H9 (cell line): ENCODE results near the gene NRP2. TPM values are rescaled to one million over a fixed set of nuclear protein-coding genes. Genes with fewer than 3 reads are reported as not detected.
A peak's percentile ranks its signal among the peaks of the same experiment; 100 is the strongest.

ENCODE experiments used
- DNase-seq: peaks from one replicate; pipeline ENCODE4 v3.0.0-alpha.2; 2017
- H2AFZ ChIP-seq: one replicate; pipeline ENCODE4 v1.6.1; 2013; ENCODE audit warnings: mild to moderate bottlenecking, low read length, control low read depth, moderate library complexity
- H2AK5ac ChIP-seq: 2 replicates; pipeline ENCODE4 v1.6.1; 2013; ENCODE audit warnings: low read length, control low read depth, mixed read lengths; ENCODE audit not compliant: insufficient read length
- H2BK120ac ChIP-seq: one replicate; pipeline ENCODE4 v1.6.1; 2013; ENCODE audit warnings: low read depth, mild to moderate bottlenecking, low read length, control low read depth, inconsistent platforms; ENCODE audit not compliant: poor library complexity, severe bottlenecking
- H2BK12ac ChIP-seq: 2 replicates; pipeline ENCODE4 v1.6.1; 2013; ENCODE audit warnings: low read length, control low read depth, mixed read lengths, low read depth; ENCODE audit not compliant: insufficient read length
- H2BK15ac ChIP-seq: 2 replicates; pipeline ENCODE4 v1.6.1; 2013; ENCODE audit warnings: low read depth, low read length, control low read depth
- H2BK20ac ChIP-seq: one replicate; pipeline ENCODE4 v1.6.1; 2013; ENCODE audit warnings: low read depth, mild to moderate bottlenecking, low read length, control low read depth, inconsistent platforms; ENCODE audit not compliant: poor library complexity, severe bottlenecking
- H2BK5ac ChIP-seq: 2 replicates; pipeline ENCODE4 v1.6.1; 2013; ENCODE audit warnings: low read length, control low read depth, mixed read lengths; ENCODE audit not compliant: insufficient read length
- H3K14ac ChIP-seq: 2 replicates; pipeline ENCODE4 v1.6.1; 2013; ENCODE audit warnings: low read length, control low read depth; ENCODE audit not compliant: insufficient read depth
- H3K18ac ChIP-seq: 2 replicates; pipeline ENCODE4 v1.6.1; 2013; ENCODE audit warnings: low read depth, mild to moderate bottlenecking, mixed read lengths, low read length, control low read depth; ENCODE audit not compliant: insufficient read length
- H3K23ac ChIP-seq: 2 replicates; pipeline ENCODE4 v1.6.1; 2013; ENCODE audit warnings: low read length, control low read depth, mixed read lengths, low read depth; ENCODE audit not compliant: insufficient read length
- H3K23me2 ChIP-seq: 2 replicates; pipeline ENCODE4 v1.6.1; 2013; ENCODE audit warnings: low read depth, mild to moderate bottlenecking, mixed read lengths, low read length, control low read depth; ENCODE audit not compliant: insufficient read length, poor library complexity, severe bottlenecking
- H3K27ac ChIP-seq: 2 replicates; pipeline ENCODE4 v1.5.1; 2013; ENCODE audit warnings: low read length, control low read depth, mixed read lengths, low read depth; ENCODE audit not compliant: insufficient read length
- H3K27me3 ChIP-seq: 2 replicates; pipeline ENCODE4 v1.6.1; 2013; ENCODE audit warnings: low read length, control low read depth, inconsistent platforms; ENCODE audit not compliant: insufficient read depth
- H3K4ac ChIP-seq: 2 replicates; pipeline ENCODE4 v1.6.1; 2013; ENCODE audit warnings: low read depth, mild to moderate bottlenecking, control low read depth, inconsistent platforms, low read length, moderate library complexity
- H3K4me1 ChIP-seq: 2 replicates; pipeline ENCODE4 v1.6.1; 2013; ENCODE audit warnings: low read length, control low read depth, inconsistent platforms; ENCODE audit not compliant: insufficient read depth
- H3K4me2 ChIP-seq: 2 replicates; pipeline ENCODE4 v1.6.1; 2013; ENCODE audit warnings: low read length, control low read depth, mixed read lengths; ENCODE audit not compliant: insufficient read length, insufficient read depth
- H3K56ac ChIP-seq: 2 replicates; pipeline ENCODE4 v1.6.1; 2013; ENCODE audit warnings: low read depth, mild to moderate bottlenecking, mixed read lengths, low read length, control low read depth; ENCODE audit not compliant: insufficient read length
- H3K79me1 ChIP-seq: 2 replicates; pipeline ENCODE4 v1.6.1; 2013; ENCODE audit warnings: low read depth, mild to moderate bottlenecking, moderate library complexity, low read length, control low read depth, inconsistent platforms; ENCODE audit not compliant: insufficient read depth, poor library complexity, severe bottlenecking
- H3K79me2 ChIP-seq: 2 replicates; pipeline ENCODE4 v1.6.1; 2013; ENCODE audit warnings: low read length, control low read depth, inconsistent platforms; ENCODE audit not compliant: insufficient read depth
- H3K9ac ChIP-seq: 2 replicates; pipeline ENCODE4 v1.6.1; 2013; ENCODE audit warnings: low read length, control low read depth, mixed read lengths; ENCODE audit not compliant: insufficient read length; ENCODE audit errors: extremely low read depth
- H3K9me3 ChIP-seq: one replicate; pipeline ENCODE4 v1.6.1; 2013; ENCODE audit warnings: low read depth, low read length, inconsistent platforms; ENCODE audit not compliant: control insufficient read depth
- H3T11ph ChIP-seq: one replicate; pipeline ENCODE4 v1.6.1; 2013; ENCODE audit warnings: mild to moderate bottlenecking, low read length, control low read depth, inconsistent platforms
- H4K20me1 ChIP-seq: one replicate; pipeline ENCODE4 v1.6.1; 2013; ENCODE audit not compliant: control insufficient read depth, insufficient read length, insufficient read depth
- H4K5ac ChIP-seq: 2 replicates; pipeline ENCODE4 v1.6.1; 2013; ENCODE audit warnings: low read depth, mild to moderate bottlenecking, mixed read lengths, low read length, control low read depth; ENCODE audit not compliant: insufficient read length
- H4K8ac ChIP-seq: replicated peaks from 2 replicates; pipeline ENCODE4 v1.6.1; 2013; ENCODE audit warnings: low read length, control low read depth, mixed read lengths, low read depth; ENCODE audit not compliant: insufficient read length
- H4K91ac ChIP-seq: 2 replicates; pipeline ENCODE4 v1.6.1; 2013; ENCODE audit warnings: low read depth, mild to moderate bottlenecking, moderate library complexity, mixed read lengths, low read length, control low read depth; ENCODE audit not compliant: insufficient read length
- H3K27ac Mint-ChIP-seq, 3 experiments: 2 replicates in 2 of 3; 3 replicates in 1 of 3; pipeline ENCODE4 v1.8.0; 2020 to 2021; ENCODE audit warnings: mixed read lengths in 3 of 3, mild to moderate bottlenecking in 1 of 3, moderate library complexity in 1 of 3
- H3K27me3 Mint-ChIP-seq: 2 replicates; pipeline ENCODE4 v1.8.0; 2021; ENCODE audit warnings: low read depth, mild to moderate bottlenecking, moderate library complexity, mixed read lengths
- H3K36me3 Mint-ChIP-seq, 3 experiments: 2 replicates in 2 of 3; 3 replicates in 1 of 3; pipeline ENCODE4 v1.8.0; 2020 to 2021; ENCODE audit warnings: low read depth in 3 of 3, mixed read lengths in 3 of 3; ENCODE audit not compliant: insufficient read depth in 1 of 3
- H3K4me1 Mint-ChIP-seq, 2 experiments: 2 replicates each; pipeline ENCODE4 v1.8.0; 2020; ENCODE audit warnings: mixed read lengths in 2 of 2
- H3K4me3 Mint-ChIP-seq, 2 experiments: 2 replicates in 1 of 2; 3 replicates in 1 of 2; pipeline ENCODE4 v1.8.0; 2020 to 2021; ENCODE audit warnings: mild to moderate bottlenecking in 2 of 2, mixed read lengths in 2 of 2, moderate library complexity in 1 of 2
- H3K9me3 Mint-ChIP-seq, 2 experiments: 2 replicates in 1 of 2; 3 replicates in 1 of 2; pipeline ENCODE4 v1.8.0; 2020; ENCODE audit warnings: mild to moderate bottlenecking in 2 of 2, mixed read lengths in 2 of 2, moderate library complexity in 1 of 2
- total RNA-seq: library from RNA; stranded (reverse); gene quantifications from 2 replicates; pipeline ENCODE4 v1.2.1, GENCODE V29; 2021
- TF ChIP-seq, protein P1 (sequence below): fragments of 200-600 bp; sonication (generic); conservative IDR thresholded peaks from 3 replicates; pipeline ENCODE4 v1.8.0; 2021; ENCODE audit warnings: antibody characterized with exemption, mild to moderate bottlenecking

Gene NRP2
- total RNA-seq, 1 experiment from 2014 or later = 19.7 TPM

DNA sequence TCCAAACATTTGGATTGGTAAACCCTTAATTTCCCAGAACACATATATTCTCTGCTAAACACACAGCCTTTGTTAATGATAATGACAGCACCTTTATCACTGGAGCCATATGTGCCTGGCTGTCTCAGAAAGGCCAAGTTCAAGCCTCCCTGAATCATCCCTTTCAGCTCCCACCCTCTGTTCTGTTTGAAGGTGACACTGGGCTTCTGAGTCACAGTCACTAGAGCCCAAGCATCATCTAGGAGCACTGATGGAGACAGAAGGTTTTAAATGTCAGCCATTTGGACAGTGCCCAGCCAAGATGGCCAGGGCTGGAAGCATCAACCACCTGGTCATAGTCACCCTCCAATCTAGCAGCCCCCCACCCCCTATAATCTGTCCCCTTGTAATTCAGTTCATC lies 80.6 kb downstream of the NRP2 start:
- peaks cover 3 to 10% (median 4%) of the 10 kb centered on the region in 3 experiments; a peak in 4 of 7 replicates for H3K36me3 Mint-ChIP-seq
- H3K27me3 ChIP-seq = no peaks in the 10 kb centered on the region
- no peak overlapping the region for H4K5ac ChIP-seq
- no peak overlapping the region for H2AFZ ChIP-seq
- H2BK20ac ChIP-seq = no peak overlapping the region
- H2BK5ac ChIP-seq = no peak overlapping the region
- no peak overlapping the region for H2BK120ac ChIP-seq
- H3K4me1 ChIP-seq = peaks cover 3% of the 10 kb centered on the region; the same call in 1 of the 2 replicates
- H2AK5ac ChIP-seq = no peak overlapping the region
- H3K18ac ChIP-seq = no peak overlapping the region
- peaks cover 4% of the 10 kb centered on the region; the same call in 1 of the 2 replicates for H3K27me3 Mint-ChIP-seq
- no peaks in the 10 kb centered on the region for H4K20me1 ChIP-seq
- no peaks in the 10 kb centered on the region for H3K23me2 ChIP-seq
- no peaks in the 10 kb centered on the region for H3K79me2 ChIP-seq
- no peak overlapping the region for H2BK12ac ChIP-seq
- H3K4me3 Mint-ChIP-seq = no peak overlapping the region
- H4K91ac ChIP-seq = no peak overlapping the region
- no peak overlapping the region for H3K27ac ChIP-seq
- H3K9me3 ChIP-seq = no peaks in the 10 kb centered on the region
- no peak overlapping the region for H4K8ac ChIP-seq
- no peak overlapping the region for H2BK15ac ChIP-seq
- H3K4me2 ChIP-seq = no peak overlapping the region
- no peak overlapping the region for H3K56ac ChIP-seq
- H3K23ac ChIP-seq = no peak overlapping the region
- TF ChIP-seq, protein P1, sequence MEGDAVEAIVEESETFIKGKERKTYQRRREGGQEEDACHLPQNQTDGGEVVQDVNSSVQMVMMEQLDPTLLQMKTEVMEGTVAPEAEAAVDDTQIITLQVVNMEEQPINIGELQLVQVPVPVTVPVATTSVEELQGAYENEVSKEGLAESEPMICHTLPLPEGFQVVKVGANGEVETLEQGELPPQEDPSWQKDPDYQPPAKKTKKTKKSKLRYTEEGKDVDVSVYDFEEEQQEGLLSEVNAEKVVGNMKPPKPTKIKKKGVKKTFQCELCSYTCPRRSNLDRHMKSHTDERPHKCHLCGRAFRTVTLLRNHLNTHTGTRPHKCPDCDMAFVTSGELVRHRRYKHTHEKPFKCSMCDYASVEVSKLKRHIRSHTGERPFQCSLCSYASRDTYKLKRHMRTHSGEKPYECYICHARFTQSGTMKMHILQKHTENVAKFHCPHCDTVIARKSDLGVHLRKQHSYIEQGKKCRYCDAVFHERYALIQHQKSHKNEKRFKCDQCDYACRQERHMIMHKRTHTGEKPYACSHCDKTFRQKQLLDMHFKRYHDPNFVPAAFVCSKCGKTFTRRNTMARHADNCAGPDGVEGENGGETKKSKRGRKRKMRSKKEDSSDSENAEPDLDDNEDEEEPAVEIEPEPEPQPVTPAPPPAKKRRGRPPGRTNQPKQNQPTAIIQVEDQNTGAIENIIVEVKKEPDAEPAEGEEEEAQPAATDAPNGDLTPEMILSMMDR = no peak
- no peak overlapping the region for H3K4ac ChIP-seq
- H3K9me3 Mint-ChIP-seq = no peaks in the 10 kb centered on the region
- H3K27ac Mint-ChIP-seq = peak overlapping the region in 2 of 3 experiments; percentile 46 to 50; a peak in 2 of 7 replicates
- H3K9ac ChIP-seq = no peak overlapping the region
- no peak overlapping the region for H3T11ph ChIP-seq
- H3K4me1 Mint-ChIP-seq = peaks cover 46 to 62% of the 10 kb centered on the region in 2 experiments
- H3K79me1 ChIP-seq = no peaks in the 10 kb centered on the region
- DNase-seq = no peak
- no peak overlapping the region; the same call in 1 of the 2 replicates for H3K14ac ChIP-seq
